ENCODE data around the gene ANKFY1.

Gene ANKFY1

DNA sequence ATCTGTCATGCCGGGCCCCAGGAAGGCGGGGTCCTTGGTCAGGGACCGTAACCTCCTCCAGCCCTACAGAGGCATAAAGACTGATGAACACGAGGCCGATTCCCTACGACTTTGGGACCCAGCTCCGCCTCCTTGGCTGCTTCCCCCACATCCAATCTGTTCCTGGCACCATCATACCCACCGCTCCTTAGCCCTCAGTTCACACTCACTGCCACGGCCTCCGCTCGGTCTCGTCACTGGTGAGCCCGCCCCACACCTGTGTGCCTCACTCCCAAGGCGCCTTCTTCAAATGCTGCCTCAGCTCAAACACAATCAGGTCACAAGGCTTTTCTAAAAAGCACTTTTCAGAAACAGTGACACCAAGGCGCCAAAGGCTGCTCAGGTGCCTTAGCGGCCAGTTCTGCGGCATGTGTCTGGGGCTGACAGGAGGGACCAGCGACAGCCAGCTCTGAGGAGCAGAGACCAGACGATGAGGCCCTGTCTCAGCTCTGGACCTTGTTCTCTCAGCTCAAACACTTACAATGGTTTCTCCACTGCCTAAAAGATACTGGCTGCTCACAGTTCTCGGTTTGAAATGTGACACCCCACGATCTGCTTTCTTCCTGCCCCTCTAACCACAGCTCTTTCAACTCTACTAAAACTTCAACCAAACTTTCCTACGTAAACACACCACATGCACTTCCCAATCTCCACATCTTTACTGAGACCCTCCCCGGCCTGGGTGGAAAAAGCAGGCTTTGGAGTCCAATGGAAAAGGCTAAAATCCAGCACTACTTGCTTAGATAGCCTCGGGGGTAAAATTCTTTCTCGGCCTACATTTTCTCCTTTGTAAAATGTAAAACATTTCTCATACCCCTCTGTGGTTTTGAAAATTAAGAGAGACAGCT, 87.6 kb downstream of the ANKFY1 start:
- TF ChIP-seq CTCF (IDR thresholded peaks at IDR 0.05; ENCODE audit: control insufficient read depth, extremely low read depth, insufficient read depth): no peak
- no peak for DNase-seq (ENCODE audit: low read depth)
- H3K4me3 ChIP-seq (ENCODE audit: low read depth, low read length): no peak overlapping the region

- no peak for DNase-seq (ENCODE audit: low read depth)
- H3K4me3 ChIP-seq (ENCODE audit: low read depth, low read length): no peak overlapping the region
- no peak for TF ChIP-seq CTCF (IDR thresholded peaks at IDR 0.05; ENCODE audit: control insufficient read depth, extremely low read depth, insufficient read depth)
These were observed 89.2 kb downstream of the ANKFY1 start for GRCh38 chr17:4174556-4174955.

GRCh38 chr17:4173781-4174180, 90.0 kb downstream of the ANKFY1 start:
- TF ChIP-seq CTCF (IDR thresholded peaks at IDR 0.05; ENCODE audit: control insufficient read depth, extremely low read depth, insufficient read depth): no peak
- DNase-seq (ENCODE audit: low read depth): no peak

GRCh38 chr17:4172356-4172755, 91.4 kb downstream of the ANKFY1 start:
- no peak for DNase-seq (ENCODE audit: low read depth)
- TF ChIP-seq CTCF (IDR thresholded peaks at IDR 0.05; ENCODE audit: control insufficient read depth, extremely low read depth, insufficient read depth): no peak
- no peak overlapping the region for H3K4me3 ChIP-seq (ENCODE audit: low read depth, low read length)

More at GRCh38 chr17:4173781-4174180, 90.0 kb downstream of the ANKFY1 start:
- no peak overlapping the region for H3K4me3 ChIP-seq (ENCODE audit: low read depth, low read length)

DNA sequence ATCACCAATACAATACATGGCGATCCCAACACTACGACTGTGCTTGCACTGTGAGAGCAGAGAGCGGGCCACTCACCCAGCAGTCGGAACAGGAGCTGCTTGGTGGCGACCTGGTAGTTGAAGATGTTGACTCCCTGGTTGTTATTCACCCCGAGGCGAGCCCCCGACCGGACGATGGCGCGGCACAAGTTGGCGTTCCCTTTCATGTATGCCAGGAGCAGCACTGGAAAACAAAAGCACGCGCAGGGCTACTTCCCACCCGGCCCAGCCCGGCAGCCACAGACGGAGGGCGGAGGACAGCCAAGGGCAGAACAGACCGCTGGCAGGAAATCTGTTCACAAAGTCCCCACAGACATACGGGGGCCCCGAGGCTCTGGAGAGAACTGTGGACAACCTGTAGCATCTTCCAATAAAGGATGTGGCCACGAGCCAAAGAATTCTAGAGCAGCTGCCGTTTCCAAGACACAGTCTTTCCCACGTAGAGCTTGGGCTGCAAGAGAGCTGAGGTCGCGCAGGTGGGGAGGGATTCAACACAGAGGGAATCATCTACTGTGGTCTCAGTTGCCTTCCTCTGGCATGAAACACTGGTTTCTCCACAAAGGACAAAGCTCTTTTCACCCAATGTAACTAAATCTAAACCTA, 93.0 kb downstream of the ANKFY1 start:
- no peak overlapping the region for H3K4me3 ChIP-seq (ENCODE audit: low read depth, low read length)
- no peak for TF ChIP-seq CTCF (IDR thresholded peaks at IDR 0.05; ENCODE audit: control insufficient read depth, extremely low read depth, insufficient read depth)
- no peak for DNase-seq (ENCODE audit: low read depth)

DNA sequence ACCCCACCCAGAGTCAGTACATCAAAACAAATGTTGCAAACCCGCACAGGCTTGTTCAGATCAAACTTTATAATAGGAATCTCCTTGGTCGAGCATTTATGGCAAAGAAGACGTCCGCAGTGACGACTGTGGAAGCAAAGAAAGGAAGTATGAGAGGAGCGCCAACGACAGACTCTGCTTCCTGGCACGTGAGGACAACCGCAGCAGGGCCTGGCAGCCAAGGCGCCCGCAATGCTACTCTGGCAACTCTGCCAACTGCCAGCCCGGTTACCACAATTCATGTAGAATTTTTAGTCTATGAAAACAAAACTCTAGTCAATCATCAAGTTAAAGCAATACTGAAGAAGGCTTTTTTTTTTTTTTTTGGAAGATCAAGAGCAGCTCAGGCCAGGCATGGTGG, 96.0 kb downstream of the ANKFY1 start:
- TF ChIP-seq CTCF (IDR thresholded peaks at IDR 0.05; ENCODE audit: control insufficient read depth, extremely low read depth, insufficient read depth): no peak
- no peak for DNase-seq (ENCODE audit: low read depth)
- no peak overlapping the region for H3K4me3 ChIP-seq (ENCODE audit: low read depth, low read length)
